DOHH2 (cell line): Measurements from ENCODE around the gene RNF180.

Experiments used
- CTCF ChIP-seq: fragments of 200-600 bp; sonication (generic); IDR thresholded peaks from one replicate; pipeline ENCODE4 v1.5.1; 2014; ENCODE audit warnings: antibody characterized with exemption, mild to moderate bottlenecking, low read depth, low read length; ENCODE audit not compliant: poor library complexity, severe bottlenecking
- EZH2phosphoT487 ChIP-seq: fragments of 200-600 bp; sonication (generic); IDR thresholded peaks from 2 replicates; pipeline ENCODE4 v1.6.1; 2017; ENCODE audit warnings: borderline replicate concordance, mild to moderate bottlenecking, antibody characterized with exemption, low read length, moderate library complexity, mixed read lengths

GRCh38 chr5:64269164-64269563 is 103.5 kb downstream of the RNF180 start:
- no peak for TF ChIP-seq CTCF
- no peak for TF ChIP-seq EZH2phosphoT487
